ENCODE measurements around the gene CLDN19. TPM values are rescaled to one million over a fixed set of nuclear protein-coding genes. Genes with fewer than 3 reads are reported as not detected.

The CLDN19 gene
- total and polyA plus RNA-seq, 2 of the 8 experiments (the other 6 are each of a cell fraction or from before 2014, with no cell fraction given), result 9.7 to 17.2 TPM

DNA sequence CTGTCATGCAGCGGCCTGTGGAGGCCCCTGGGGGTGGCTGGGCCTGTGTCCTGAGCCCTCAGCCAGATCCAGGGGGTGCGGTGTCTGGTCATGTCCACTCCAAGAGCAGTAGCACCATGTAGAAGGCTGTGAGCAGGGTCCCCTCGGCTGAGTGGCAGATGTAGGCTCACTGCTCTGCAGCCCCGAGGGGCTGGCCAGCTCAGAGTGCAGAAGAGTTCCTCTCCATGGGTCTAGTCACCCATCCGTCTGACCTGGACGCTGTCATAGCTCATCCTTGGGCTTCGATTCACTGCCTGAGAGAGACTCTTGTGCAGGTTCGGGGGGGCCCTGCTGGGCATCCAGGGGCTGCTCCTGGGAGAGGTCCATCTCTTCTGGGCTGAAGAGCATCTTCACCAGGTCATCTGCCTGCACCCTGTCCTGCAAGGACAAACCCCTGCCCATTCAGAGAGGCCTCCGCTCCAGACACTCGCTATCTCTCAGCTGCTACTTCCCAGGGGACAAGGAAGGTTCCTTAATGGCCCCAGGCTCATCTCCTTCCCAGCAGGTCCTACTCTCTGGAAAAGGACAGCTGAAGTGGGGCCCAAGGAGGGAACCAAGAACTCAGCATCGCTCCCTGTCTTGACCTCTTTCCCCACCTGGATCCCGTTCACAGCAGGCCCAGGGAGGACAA, 6.5 kb upstream of the CLDN19 start (continued):
- TF ChIP-seq PHF8 (conservative IDR thresholded peaks at IDR 0.05; ENCODE audit: low read depth, low read length), result no peak
- TF ChIP-seq CTBP2 (IDR thresholded peaks at IDR 0.05; ENCODE audit: borderline replicate concordance, insufficient read depth, insufficient read length, low read length), result no peak
- no peak for TF ChIP-seq HDAC2 (IDR thresholded peaks at IDR 0.05; ENCODE audit: borderline replicate concordance in 1 of 2, low read depth in 2 of 2, low read length in 2 of 2)
- no peak for TF ChIP-seq NANOG (IDR thresholded peaks at IDR 0.05; ENCODE audit: insufficient read depth, low read depth, low read length, poor library complexity, severe bottlenecking)
- TF ChIP-seq RAD21 (IDR thresholded peaks at IDR 0.05 in 1 of 2, conservative IDR thresholded peaks at IDR 0.05 in 1 of 2; ENCODE audit: low read depth in 2 of 2, low read length in 2 of 2), result no peak
- TF ChIP-seq SIX5 (IDR thresholded peaks at IDR 0.05; ENCODE audit: low read depth, low read length), result no peak

Data from H1 (cell line).